ENCODE results near the gene EPB41.

DNA sequence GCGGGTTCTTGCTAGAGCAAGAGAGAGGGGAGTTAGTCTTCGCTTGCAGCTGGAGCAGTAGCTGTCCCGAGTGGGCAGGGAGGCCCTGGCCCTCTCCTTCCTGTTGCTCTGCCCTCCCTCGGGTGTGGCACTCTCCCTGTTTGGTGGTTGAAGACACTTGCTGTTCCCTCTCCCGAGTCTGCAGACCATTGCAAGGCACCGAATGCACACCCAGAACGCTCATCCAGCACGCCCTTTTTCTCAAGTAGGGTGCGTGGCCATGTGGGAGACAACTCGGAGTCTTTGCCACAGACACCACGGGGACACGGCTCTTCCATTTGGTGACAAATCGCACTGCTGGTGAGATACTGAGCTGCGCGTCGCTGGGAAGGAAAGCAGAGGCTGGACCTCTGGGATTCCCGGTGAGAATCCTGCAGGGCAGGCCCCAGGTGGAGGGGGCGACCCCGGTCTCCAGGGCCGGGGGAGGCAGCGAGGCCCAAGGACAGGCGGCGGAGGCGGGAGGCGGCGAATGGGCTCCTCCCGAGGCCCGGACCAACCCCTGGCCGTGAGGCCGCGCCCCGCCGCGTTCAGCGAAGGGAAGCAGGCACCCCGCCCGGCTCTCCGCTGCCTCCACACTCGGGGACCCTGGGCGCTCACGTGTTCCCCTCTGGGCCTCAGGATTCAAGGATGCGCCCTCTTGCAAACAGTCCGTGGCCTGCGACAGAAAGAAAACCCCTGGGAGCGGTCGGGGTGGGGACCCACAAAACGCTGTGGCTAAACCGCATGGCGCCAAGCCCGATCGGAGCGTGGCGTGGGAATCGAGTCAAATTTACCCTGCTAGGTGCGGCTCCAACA, 219.7 kb downstream of the EPB41 start:
- TF ChIP-seq, protein P1, sequence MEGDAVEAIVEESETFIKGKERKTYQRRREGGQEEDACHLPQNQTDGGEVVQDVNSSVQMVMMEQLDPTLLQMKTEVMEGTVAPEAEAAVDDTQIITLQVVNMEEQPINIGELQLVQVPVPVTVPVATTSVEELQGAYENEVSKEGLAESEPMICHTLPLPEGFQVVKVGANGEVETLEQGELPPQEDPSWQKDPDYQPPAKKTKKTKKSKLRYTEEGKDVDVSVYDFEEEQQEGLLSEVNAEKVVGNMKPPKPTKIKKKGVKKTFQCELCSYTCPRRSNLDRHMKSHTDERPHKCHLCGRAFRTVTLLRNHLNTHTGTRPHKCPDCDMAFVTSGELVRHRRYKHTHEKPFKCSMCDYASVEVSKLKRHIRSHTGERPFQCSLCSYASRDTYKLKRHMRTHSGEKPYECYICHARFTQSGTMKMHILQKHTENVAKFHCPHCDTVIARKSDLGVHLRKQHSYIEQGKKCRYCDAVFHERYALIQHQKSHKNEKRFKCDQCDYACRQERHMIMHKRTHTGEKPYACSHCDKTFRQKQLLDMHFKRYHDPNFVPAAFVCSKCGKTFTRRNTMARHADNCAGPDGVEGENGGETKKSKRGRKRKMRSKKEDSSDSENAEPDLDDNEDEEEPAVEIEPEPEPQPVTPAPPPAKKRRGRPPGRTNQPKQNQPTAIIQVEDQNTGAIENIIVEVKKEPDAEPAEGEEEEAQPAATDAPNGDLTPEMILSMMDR (IDR thresholded peaks at IDR 0.05 in 2 of 3, conservative IDR thresholded peaks at IDR 0.05 in 1 of 3; ENCODE audit: borderline replicate concordance in 1 of 3, insufficient read depth in 1 of 3, low read depth in 2 of 3, low read length in 2 of 3) = no peak
- TF ChIP-seq FOSL1 (IDR thresholded peaks at IDR 0.05; ENCODE audit: low read depth) (no peak), POLR2AphosphoS5 (IDR thresholded peaks at IDR 0.05; ENCODE audit: low read depth, low read length) (no peak), SP1 (IDR thresholded peaks at IDR 0.05; ENCODE audit: low read depth) (no peak), ZNF274 (IDR thresholded peaks at IDR 0.05; ENCODE audit: low read depth, low read length) (no peak), POLR2A (IDR thresholded peaks at IDR 0.05; ENCODE audit: borderline replicate concordance, extremely low read depth, insufficient read depth, insufficient read length) (no peak), RAD21 (IDR thresholded peaks at IDR 0.05; ENCODE audit: low read depth) (no peak)
